B cell (primary cell): Measurements from ENCODE around the gene RALY. TPM values are rescaled to one million over a fixed set of nuclear protein-coding genes. Genes with fewer than 3 reads are reported as not detected.

ENCODE experiments used
- ATAC-seq: fragments of 200-7000 bp; cut with Tn5 transposase; one replicate; pipeline ENCODE4 v1.10.0; 2021; ENCODE audit warnings: low read depth, mild to moderate bottlenecking, moderate number of reproducible peaks, moderate library complexity
- CTCF ChIA-PET: fragments of 350-600 bp; sonication (Branson Sonifier 250); formaldehyde crosslinking; loops from one replicate; lab custom pipeline; 2021; ENCODE audit warnings: antibody characterized with exemption, inconsistent platforms; lab: Charles Lee
- POLR2A ChIA-PET: fragments of 350-600 bp; sonication (Branson Sonifier 250); formaldehyde crosslinking; loops from one replicate; lab custom pipeline; 2021; ENCODE audit warnings: antibody characterized with exemption; lab: Charles Lee
- DNase-seq: peaks from one replicate; pipeline ENCODE4 v3.0.0; 2013
- H2AFZ ChIP-seq: 2 replicates; pipeline ENCODE4 v1.6.1; 2012; ENCODE audit warnings: mild to moderate bottlenecking, low read depth, low read length; ENCODE audit not compliant: insufficient read depth, poor library complexity, severe bottlenecking
- H3K27ac ChIP-seq, 2 donors: 1 replicate in 1 of 2; 2 replicates in 1 of 2; pipeline ENCODE4 v1.5.1; 2012 to 2013; ENCODE audit warnings: low read length in 2 of 2, mild to moderate bottlenecking in 2 of 2, moderate library complexity in 1 of 2
- H3K27me3 ChIP-seq, 4 experiments: fragments of 200-600 bp in 1 of 4; sonication (generic) in 1 of 4; replicated peaks in 1 of 4; 1 replicate in 2 of 4; 2 replicates in 2 of 4; pipeline versions ENCODE4 v1.6.1 to v1.7.0; 2013 to 2016; ENCODE audit warnings: low read length in 3 of 4, mild to moderate bottlenecking in 2 of 4, mixed read lengths in 1 of 4, moderate library complexity in 1 of 4; ENCODE audit not compliant: insufficient read depth in 4 of 4, control insufficient read depth in 3 of 4; ENCODE audit errors: control extremely low read depth in 1 of 4
- H3K36me3 ChIP-seq, 2 experiments: replicated peaks in 1 of 2; 1 replicate in 1 of 2; 2 replicates in 1 of 2; pipeline versions ENCODE4 v1.6.1 to v1.7.1; 2013; ENCODE audit warnings: low read length in 1 of 2; ENCODE audit not compliant: insufficient read depth in 2 of 2, control insufficient read depth in 1 of 2; ENCODE audit errors: control extremely low read depth in 1 of 2, extremely low read depth in 1 of 2
- H3K4me1 ChIP-seq, 2 donors: fragments of 200-600 bp in 1 of 2; sonication (generic) in 1 of 2; 1 replicate in 1 of 2; 2 replicates in 1 of 2; pipeline versions ENCODE4 v1.5.1 to v1.6.1; 2013 to 2017; ENCODE audit warnings: low read length in 2 of 2; ENCODE audit not compliant: control insufficient read depth in 2 of 2, insufficient read depth in 2 of 2
- H3K4me2 ChIP-seq: replicated peaks from 2 replicates; pipeline ENCODE3; 2012; ENCODE audit warnings: mild to moderate bottlenecking, low read depth, low read length; ENCODE audit not compliant: poor library complexity, severe bottlenecking
- H3K4me3 ChIP-seq, 5 experiments: fragments of 200-600 bp in 1 of 5; sonication (generic) in 1 of 5; 1 replicate in 3 of 5; 2 replicates in 2 of 5; pipeline versions ENCODE4 v1.5.1 to v1.7.0; 2011 to 2016; ENCODE audit warnings: low read length in 4 of 5, mild to moderate bottlenecking in 4 of 5, low read depth in 2 of 5, control low read depth in 1 of 5, moderate library complexity in 1 of 5; ENCODE audit not compliant: insufficient read depth in 1 of 5; ENCODE audit errors: control extremely low read depth in 1 of 5, extremely low read depth in 1 of 5
- H3K79me2 ChIP-seq: fragments of 200-600 bp; sonication (generic); one replicate; pipeline ENCODE4 v1.6.0; 2016; ENCODE audit warnings: low read length; ENCODE audit not compliant: control insufficient read depth, insufficient read depth
- H3K9ac ChIP-seq: fragments of 200-600 bp; sonication (generic); 2 replicates; pipeline ENCODE4 v1.6.1; 2017; ENCODE audit warnings: mild to moderate bottlenecking, low read length, moderate library complexity
- H3K9me3 ChIP-seq, 3 donors: one replicate each; pipeline versions ENCODE4 v1.6.1 to v1.7.1; 2013; ENCODE audit warnings: low read length in 2 of 3; ENCODE audit not compliant: control insufficient read depth in 2 of 3, insufficient read depth in 1 of 3; ENCODE audit errors: control extremely low read depth in 1 of 3
- H4K20me1 ChIP-seq: 2 replicates; pipeline ENCODE4 v1.6.0; 2012; ENCODE audit warnings: mild to moderate bottlenecking, low read length; ENCODE audit not compliant: insufficient read depth, control insufficient read depth, poor library complexity, severe bottlenecking
- H3K27ac Mint-ChIP-seq: one replicate; pipeline ENCODE4 v1.8.0; 2021; ENCODE audit warnings: mixed read lengths
- H3K27me3 Mint-ChIP-seq: one replicate; pipeline ENCODE4 v1.8.0; 2021; ENCODE audit warnings: mixed read lengths
- H3K4me1 Mint-ChIP-seq: one replicate; pipeline ENCODE4 v1.8.0; 2021; ENCODE audit warnings: mixed read lengths
- H3K4me3 Mint-ChIP-seq: one replicate; pipeline ENCODE4 v1.8.0; 2021; ENCODE audit warnings: mixed read lengths
- H3K9me3 Mint-ChIP-seq: one replicate; pipeline ENCODE4 v1.8.0; 2022; ENCODE audit warnings: mixed read lengths; ENCODE audit not compliant: insufficient read depth
- CTCF ChIP-seq: fragments of 200-600 bp; IDR thresholded peaks from one replicate; pipeline ENCODE4 v1.8.0; 2022; ENCODE audit warnings: antibody characterized with exemption, mild to moderate bottlenecking
- EZH2 ChIP-seq: IDR thresholded peaks from 2 replicates; pipeline ENCODE4 v1.6.1; 2012; ENCODE audit warnings: borderline replicate concordance, low read depth, mild to moderate bottlenecking, moderate library complexity, low read length; ENCODE audit not compliant: insufficient read depth, poor library complexity, severe bottlenecking
- WGBS: methylation state at CpG from one replicate; pipeline ENCODE4 v1.1.5; 2013; ENCODE audit warnings: missing lambda C conversion rate; ENCODE audit not compliant: insufficient coverage; 5-methylcytosine and 5-hydroxymethylcytosine counted together
- intact Hi-C: fragments of 100-400 bp; cut with micrococcal nuclease; formaldehyde crosslinking; loops from one replicate; pipeline ENCODE4 v1.10.0; 2022
- polyA plus RNA-seq: library from polyadenylated mRNA; depleted of rRNA; stranded (reverse); fragments of >200 nt; gene quantifications from 2 replicates; pipeline ENCODE4 v1.2.3, GENCODE V29; 2012
- total RNA-seq, 2 donors: library from RNA; stranded (reverse); fragments of 120-200 nt in 1 of 2; gene quantifications; 1 replicate in 1 of 2; 2 replicates in 1 of 2; pipeline versions ENCODE4 v1.2.3 to v1.2.4, GENCODE V29; 2013 to 2022

The RALY gene
- total and polyA plus RNA-seq, 2 donors (not counting 1 experiment from before 2014, with no cell fraction given) = 89.8 to 94.4 TPM

DNA sequence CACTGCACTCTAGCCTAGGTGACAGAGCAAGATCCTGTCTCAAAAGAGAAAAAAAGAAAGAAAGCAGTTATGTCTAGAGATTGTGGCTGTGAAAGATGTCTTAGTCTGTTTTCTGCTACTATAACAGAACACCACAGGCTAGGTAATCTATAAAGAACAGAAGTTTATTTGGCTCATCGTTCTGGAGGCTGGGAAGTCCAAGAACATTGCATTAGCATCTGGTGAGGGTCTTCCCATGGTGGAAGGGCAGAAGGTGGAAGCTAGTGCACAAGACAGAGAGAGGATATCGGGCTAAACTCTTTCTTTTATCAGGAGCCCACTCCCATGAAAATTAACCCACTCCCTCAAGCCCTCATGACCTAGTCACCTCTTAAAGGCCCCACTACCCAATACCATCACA lies 16.2 kb upstream of the RALY start:
- no CpG with 5 or more reads among the region's 2 CpGs for whole genome bisulfite sequencing

GRCh38 chr20:33979094-33979493 lies 14.6 kb upstream of the RALY start:
- POLR2A ChIA-PET = no interaction called here
- WGBS = no CpG with 5 or more reads among the region's 2 CpGs

More for the DNA sequence above, 16.2 kb upstream of the RALY start:
- H3K4me3 ChIP-seq = no peak overlapping the region
- Mint-ChIP-seq H3K9me3 (no peaks in the 10 kb centered on the region), H3K4me1 (no peaks in the 10 kb centered on the region), H3K27ac (no peak overlapping the region), H3K4me3 (no peak overlapping the region), H3K27me3 (peaks cover 30% of the 10 kb centered on the region)
- no peak for TF ChIP-seq CTCF
- TF ChIP-seq EZH2 = no peak
- no peaks in the 10 kb centered on the region for H3K79me2 ChIP-seq
- H3K4me2 ChIP-seq = no peak overlapping the region
- H3K36me3 ChIP-seq = no peaks in the 10 kb centered on the region
- no peaks in the 10 kb centered on the region for H4K20me1 ChIP-seq
- H3K4me1 ChIP-seq = no peaks in the 10 kb centered on the region
- ATAC-seq (no peak), DNase-seq (no peak)
- H2AFZ ChIP-seq = no peak overlapping the region
- H3K27ac ChIP-seq = no peak overlapping the region
- peaks cover 0 to 3% (median 2%) of the 10 kb centered on the region in 3 donors for H3K9me3 ChIP-seq
- ChIA-PET CTCF (no interaction called here), POLR2A (no interaction called here)
- intact Hi-C loops = no loop called here
- H3K27me3 ChIP-seq = peaks cover 0 to 4% (median 2%) of the 10 kb centered on the region in 4 experiments
- H3K9ac ChIP-seq = no peak overlapping the region

More at GRCh38 chr20:33979094-33979493, 14.6 kb upstream of the RALY start:
- no peak overlapping the region for H3K4me2 ChIP-seq
- Mint-ChIP-seq H3K4me3 (no peak overlapping the region), H3K9me3 (no peaks in the 10 kb centered on the region), H3K4me1 (no peaks in the 10 kb centered on the region), H3K27ac (no peak overlapping the region), H3K27me3 (peaks cover 30% of the 10 kb centered on the region)
- H3K9ac ChIP-seq = no peak overlapping the region
- peaks cover 0 to 3% (median 2%) of the 10 kb centered on the region in 3 donors for H3K9me3 ChIP-seq
- intact Hi-C loops = no loop called here
- H4K20me1 ChIP-seq = no peaks in the 10 kb centered on the region
- no peaks in the 10 kb centered on the region for H3K79me2 ChIP-seq
- no peaks in the 10 kb centered on the region for H3K4me1 ChIP-seq
- TF ChIP-seq CTCF (no peak), EZH2 (no peak)
- no peak overlapping the region for H3K4me3 ChIP-seq
- no peaks in the 10 kb centered on the region for H3K36me3 ChIP-seq
- ATAC-seq (no peak), DNase-seq (no peak)
- no peak overlapping the region for H2AFZ ChIP-seq
- H3K27me3 ChIP-seq = peaks cover 0 to 4% (median 2%) of the 10 kb centered on the region in 4 experiments
- no peak overlapping the region for H3K27ac ChIP-seq
- CTCF ChIA-PET = interaction anchor here (1.4 kb wide), 1 partner anchor 10 kb away, joined by 3 read pairs; no protein-coding TSS in a partner anchor
